Stimulated activated CD4-positive, alpha-beta T cell treated with anti-CD3 and anti-CD28 coated beads, Interleukin-1b, Interleukin-23, amount 100 ng/mL, for 24 hours (primary cell): ENCODE data around the gene STARD5.

Experiments used
- DNase-seq, 4 experiments: peaks; one replicate each; pipeline ENCODE4 v3.0.0-alpha.2; 2020; ENCODE audit warnings: low read depth in 4 of 4, low spot score in 1 of 4

The STARD5 gene

DNA sequence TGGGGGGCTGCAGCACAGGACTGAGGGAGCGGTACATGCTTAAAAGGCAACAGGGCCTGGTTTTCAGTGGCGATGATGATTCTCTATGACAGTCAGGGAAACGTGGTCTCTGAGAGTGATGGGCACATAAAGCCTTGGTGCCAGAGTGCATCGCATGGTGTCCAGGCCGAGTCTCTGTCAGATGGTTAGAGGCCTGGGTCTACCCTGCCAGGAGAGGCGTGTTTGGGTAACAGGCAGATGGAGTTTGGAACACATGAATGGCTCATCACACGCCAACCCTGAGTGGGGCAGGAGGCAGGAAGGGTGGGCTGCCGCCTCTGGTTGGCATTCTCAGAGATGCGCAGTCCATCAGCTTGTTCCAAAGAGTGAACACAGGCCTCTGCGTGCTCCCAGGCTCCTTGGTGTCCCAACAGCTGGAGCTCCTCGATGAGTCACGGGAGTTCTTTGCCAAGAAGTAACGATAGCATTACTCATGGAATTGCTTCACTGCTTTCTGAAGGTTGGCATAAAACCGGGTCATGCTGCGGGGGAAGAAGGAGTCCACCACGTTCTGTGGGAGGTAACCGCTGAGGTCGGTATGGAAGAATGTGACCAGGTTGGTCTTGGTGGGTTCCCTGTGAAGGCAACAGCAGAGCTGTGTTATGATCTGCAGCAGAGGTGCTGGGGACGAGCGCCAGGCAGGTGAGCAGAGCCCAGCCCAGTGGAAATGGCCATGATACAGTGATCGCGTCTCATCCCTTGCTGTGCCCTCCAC lies 11.0 kb downstream of the STARD5 start:
- no peak for DNase-seq

GRCh38 chr15:81311752-81312464 lies 12.0 kb downstream of the STARD5 start:
- no peak for DNase-seq

DNA sequence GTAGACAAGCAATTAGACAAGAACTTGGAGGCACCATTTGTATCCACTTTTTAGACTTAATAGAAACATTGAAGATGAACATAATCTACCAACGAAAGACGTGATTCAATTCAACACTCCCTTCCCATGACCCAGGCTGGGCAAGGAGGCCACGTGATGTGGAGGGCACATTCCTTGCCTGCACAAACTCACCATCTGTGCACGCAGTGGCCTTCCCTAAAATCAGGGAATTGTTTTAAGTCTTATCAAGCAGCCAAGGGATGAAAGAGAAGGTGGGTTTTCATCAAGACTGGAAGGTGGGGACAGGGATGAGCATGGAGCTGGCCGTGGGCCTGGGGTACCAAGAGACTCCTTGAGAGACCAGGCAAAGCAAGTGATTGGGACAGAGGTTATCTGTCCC lies 13.5 kb downstream of the STARD5 start:
- no peak for DNase-seq

- no peak for DNase-seq
Measured at GRCh38 chr15:81309647-81310450, 14.1 kb downstream of the STARD5 start.

- DNase-seq: no peak
Measured at GRCh38 chr15:81308260-81308659, 15.7 kb downstream of the STARD5 start.

GRCh38 chr15:81304226-81304625 lies 19.7 kb downstream of the STARD5 start:
- no peak for DNase-seq

DNA sequence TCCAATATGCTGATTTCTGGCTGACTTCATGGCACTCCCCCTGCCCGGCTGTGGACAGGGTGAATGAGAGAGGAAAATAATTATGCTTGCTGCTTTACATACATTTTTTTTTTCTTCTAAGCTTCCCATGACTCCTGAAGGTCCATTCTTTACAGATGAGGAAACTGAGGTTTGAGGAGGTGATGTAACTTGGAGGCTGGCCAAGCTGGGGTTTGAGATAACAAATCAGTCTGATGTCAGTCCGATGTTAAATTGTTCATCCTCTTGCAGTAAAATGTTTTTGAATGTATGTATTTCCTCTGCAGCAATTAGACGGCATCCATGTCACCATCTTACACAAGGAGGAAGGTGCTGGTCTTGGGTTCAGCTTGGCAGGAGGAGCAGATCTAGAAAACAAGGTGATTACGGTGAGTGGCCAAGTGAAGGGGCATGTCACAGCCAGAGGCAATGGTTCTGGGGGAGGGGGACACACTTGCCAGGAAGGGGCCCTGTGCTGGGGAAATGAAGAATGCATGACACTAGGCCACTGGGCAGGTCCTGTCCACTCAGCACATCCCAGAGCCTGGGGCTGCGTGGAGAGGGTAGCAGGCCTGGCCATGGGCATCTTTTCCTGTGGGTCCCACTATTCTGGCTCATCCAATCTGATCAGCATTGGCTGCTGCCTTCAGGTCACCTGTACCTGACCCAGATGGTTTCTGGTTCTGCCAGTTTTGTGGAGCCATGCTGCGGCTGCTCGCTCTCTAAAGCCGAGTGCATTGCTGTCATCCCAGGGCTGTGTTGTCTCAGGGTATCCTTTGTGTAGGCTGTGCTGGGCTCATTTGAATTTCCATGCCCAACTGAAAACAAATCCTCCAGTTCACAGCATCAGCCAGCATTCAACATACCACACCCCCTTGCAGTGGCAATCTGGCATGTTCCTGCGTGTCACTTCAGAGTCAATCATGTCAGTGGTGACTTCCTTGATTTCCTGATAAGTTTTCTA lies 20.4 kb downstream of the STARD5 start:
- DNase-seq: no peak

- DNase-seq: no peak
Measured at GRCh38 chr15:81302701-81303109, 21.2 kb downstream of the STARD5 start.

DNA sequence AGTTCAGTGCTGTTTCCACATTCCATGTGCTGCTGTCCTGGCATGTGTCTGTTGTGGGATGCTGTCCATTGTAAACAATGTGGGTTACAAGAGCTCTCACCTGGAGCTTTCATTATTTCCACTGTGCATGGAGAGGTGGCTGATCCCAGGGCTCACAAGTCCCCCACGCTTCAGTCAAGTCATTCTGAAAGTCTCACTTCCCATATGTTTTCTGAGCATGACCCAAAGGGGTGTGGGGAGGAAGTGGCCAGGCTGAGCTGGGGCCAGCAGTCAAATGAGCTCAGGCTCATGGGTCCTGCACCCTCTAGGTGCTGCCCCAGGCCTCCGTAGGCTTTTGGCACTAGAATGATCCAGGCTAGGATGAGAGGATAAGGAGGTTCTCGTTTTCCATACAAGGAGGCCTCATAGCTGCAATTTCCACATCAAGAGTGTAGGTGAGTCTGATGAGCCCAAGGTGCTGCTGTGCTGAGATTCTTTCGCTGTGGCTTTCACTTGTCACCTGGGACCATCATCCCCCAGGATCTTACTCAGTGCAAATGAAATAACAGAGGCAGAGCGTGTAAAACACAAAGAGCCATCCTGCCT lies 22.0 kb downstream of the STARD5 start:
- DNase-seq: peak in 1 of 4 experiments; percentile 44

DNA sequence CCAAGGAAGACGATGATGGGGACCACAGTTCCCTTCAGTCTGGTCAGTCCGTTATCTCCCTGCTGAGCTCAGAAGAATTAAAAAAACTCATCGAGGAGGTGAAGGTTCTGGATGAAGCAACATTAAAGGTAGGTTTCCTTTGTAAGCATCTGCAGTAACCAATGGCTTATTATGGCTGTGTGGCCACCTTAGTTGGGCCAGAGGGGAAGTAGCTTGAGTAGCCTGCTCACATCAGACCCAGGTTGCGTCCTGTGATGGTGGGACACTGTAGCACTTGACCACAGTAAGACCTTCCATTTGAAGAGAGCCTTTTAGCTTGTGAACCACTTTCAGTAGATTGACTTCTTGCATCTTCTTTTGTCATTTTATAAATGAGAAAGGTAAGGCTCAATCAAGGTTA lies 22.6 kb downstream of the STARD5 start:
- DNase-seq: no peak

DNA sequence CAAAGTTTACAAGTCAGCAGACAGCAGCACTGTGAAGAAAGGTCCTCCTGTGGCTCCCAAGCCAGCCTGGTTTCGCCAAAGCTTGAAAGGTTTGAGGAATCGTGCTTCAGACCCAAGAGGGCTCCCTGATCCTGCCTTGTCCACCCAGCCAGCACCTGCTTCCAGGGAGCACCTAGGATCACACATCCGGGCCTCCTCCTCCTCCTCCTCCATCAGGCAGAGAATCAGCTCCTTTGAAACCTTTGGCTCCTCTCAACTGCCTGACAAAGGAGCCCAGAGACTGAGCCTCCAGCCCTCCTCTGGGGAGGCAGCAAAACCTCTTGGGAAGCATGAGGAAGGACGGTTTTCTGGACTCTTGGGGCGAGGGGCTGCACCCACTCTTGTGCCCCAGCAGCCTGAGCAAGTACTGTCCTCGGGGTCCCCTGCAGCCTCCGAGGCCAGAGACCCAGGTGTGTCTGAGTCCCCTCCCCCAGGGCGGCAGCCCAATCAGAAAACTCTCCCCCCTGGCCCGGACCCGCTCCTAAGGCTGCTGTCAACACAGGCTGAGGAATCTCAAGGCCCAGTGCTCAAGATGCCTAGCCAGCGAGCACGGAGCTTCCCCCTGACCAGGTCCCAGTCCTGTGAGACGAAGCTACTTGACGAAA lies 24.2 kb downstream of the STARD5 start:
- DNase-seq: no peak

- no peak for DNase-seq
Measured at GRCh38 chr15:81299156-81299555, 24.8 kb downstream of the STARD5 start.

GRCh38 chr15:81298611-81299010 lies 25.3 kb downstream of the STARD5 start:
- DNase-seq: no peak

- no peak for DNase-seq
Measured at GRCh38 chr15:81297603-81298575, 26.1 kb downstream of the STARD5 start.

DNA sequence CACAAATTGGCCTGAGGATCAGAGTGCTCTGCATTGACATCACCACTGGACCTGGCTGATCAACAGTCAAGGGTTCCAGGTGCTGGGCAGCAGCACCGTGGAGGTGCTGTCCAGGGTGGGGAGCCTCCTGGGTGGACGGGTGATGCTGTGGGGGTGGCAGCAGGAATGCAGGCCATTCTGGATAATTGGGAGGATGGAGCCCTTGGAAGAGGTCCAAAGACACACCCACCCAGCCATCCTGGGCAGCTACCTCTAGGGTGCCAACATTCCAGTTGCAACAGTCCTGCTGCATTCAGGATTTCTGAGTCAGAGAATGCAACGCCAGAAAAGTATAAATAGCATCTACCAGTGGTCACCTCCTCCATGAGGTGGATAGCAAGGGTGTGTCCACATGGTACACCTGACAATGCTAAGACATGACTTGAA lies 26.8 kb downstream of the STARD5 start:
- no peak for DNase-seq

DNA sequence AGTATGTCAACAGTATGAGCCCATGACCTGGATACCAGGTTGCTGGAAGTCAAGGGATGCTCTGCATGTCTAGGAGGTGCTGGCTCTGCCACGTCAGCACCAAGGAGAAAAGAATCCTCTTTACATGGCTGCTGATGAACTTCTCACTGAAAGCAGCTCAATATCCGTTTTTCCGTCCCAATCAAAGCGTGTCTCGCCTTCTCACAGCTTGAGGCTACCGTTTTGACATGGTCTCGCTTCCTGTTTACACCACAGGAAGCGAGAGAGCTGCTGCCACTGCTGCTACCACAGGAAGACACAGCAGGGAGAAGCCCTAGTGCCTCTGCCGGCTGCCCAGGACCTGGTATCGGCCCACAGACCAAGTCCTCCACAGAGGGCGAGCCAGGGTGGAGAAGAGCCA lies 27.3 kb downstream of the STARD5 start:
- DNase-seq: peak; percentile 30 to 58 (median 46)

DNA sequence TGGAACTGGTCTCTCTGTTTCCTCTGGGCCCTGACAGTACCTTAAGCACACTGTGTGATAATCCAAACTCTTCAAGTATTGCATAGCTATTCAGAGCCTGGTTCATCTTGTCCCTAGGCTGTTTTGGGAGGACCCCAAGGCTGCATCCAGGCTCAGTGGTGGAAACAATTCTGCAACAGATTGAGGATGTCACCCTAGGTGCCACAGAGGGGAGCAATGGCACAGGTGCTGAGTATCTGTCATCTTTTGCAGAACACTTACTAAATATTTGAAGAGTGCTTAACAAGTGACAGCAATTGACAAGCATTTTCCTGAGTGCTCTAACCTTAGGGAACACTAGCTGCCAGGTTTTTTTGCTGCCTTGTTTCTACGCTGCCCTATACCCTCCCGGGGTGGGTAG lies 27.8 kb downstream of the STARD5 start:
- no peak for DNase-seq

GRCh38 chr15:81295486-81296121 lies 28.3 kb downstream of the STARD5 start:
- no peak for DNase-seq
